GM21825 (cell line): ENCODE measurements around the gene NF2.

Experiments
- ATAC-seq: cut with Tn5 transposase; IDR thresholded peaks from one replicate; pipeline ENCODE4 v1.9.1; 2021; ENCODE audit warnings: mild to moderate bottlenecking, moderate library complexity; ENCODE audit not compliant: unreplicated experiment

The NF2 gene

GRCh38 chr22:29700900-29701154 is 97.4 kb downstream of the NF2 start:
- ATAC-seq, result no peak

GRCh38 chr22:29701155-29701999 is 97.9 kb downstream of the NF2 start:
- no peak for ATAC-seq

- no peak for ATAC-seq
These were observed 98.8 kb downstream of the NF2 start for GRCh38 chr22:29702000-29702930.

GRCh38 chr22:29702931-29703501 is 99.6 kb downstream of the NF2 start:
- ATAC-seq, result no peak

GRCh38 chr22:29703569-29704195 is 100.2 kb downstream of the NF2 start:
- no peak for ATAC-seq

GRCh38 chr22:29704528-29705285 is 101.3 kb downstream of the NF2 start:
- no peak for ATAC-seq

GRCh38 chr22:29705651-29706050 is 102.2 kb downstream of the NF2 start:
- no peak for ATAC-seq

- ATAC-seq, result no peak
These were observed 103.1 kb downstream of the NF2 start for GRCh38 chr22:29706486-29706885.

GRCh38 chr22:29707010-29707409 is 103.6 kb downstream of the NF2 start:
- ATAC-seq, result no peak

- no peak for ATAC-seq
These were observed 104.0 kb downstream of the NF2 start for GRCh38 chr22:29707471-29707870.

GRCh38 chr22:29710193-29710592 is 106.8 kb downstream of the NF2 start:
- ATAC-seq, result no peak

- ATAC-seq, result no peak
These were observed 107.6 kb downstream of the NF2 start for GRCh38 chr22:29710922-29711593.

- ATAC-seq, result no peak
These were observed 108.7 kb downstream of the NF2 start for GRCh38 chr22:29712119-29712518.

GRCh38 chr22:29713156-29713727 is 109.8 kb downstream of the NF2 start:
- ATAC-seq, result no peak

GRCh38 chr22:29715240-29715639 is 111.8 kb downstream of the NF2 start:
- no peak for ATAC-seq

GRCh38 chr22:29715705-29716104 is 112.3 kb downstream of the NF2 start:
- ATAC-seq, result no peak

GRCh38 chr22:29716814-29717545 is 113.5 kb downstream of the NF2 start:
- no peak for ATAC-seq

GRCh38 chr22:29717789-29718188 is 114.4 kb downstream of the NF2 start:
- ATAC-seq, result no peak
